ENCODE data around the gene NME9.

DNA sequence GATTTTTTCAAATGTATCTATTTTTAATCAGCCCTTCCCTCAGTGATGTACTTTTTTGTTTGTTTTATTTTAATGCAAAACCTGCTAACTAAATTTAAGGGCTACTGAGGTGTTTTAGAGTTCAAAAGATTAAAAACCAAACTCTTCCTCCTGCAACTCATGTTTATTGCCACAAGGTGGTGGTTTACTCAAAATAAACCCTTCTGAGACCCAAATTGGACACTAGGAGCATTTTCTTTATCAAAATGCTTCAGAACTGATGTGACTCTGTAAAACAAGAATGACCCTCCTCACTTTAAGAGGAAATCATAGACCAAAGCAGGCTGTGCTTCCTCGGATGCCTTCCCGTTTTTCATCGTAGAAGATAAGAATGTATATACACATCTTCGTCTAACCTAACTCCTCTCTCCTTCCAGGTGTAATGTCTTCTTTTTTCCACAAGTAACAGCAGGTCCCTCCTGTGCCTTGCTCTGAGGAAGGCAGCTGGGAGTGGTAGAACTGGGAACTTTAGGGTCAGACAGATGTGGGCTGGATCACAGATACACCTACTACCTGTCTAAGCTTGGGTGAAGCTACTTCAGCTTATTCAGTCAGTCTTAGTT is 2.9 kb upstream of the NME9 start:
- TF ChIP-seq, protein P1, sequence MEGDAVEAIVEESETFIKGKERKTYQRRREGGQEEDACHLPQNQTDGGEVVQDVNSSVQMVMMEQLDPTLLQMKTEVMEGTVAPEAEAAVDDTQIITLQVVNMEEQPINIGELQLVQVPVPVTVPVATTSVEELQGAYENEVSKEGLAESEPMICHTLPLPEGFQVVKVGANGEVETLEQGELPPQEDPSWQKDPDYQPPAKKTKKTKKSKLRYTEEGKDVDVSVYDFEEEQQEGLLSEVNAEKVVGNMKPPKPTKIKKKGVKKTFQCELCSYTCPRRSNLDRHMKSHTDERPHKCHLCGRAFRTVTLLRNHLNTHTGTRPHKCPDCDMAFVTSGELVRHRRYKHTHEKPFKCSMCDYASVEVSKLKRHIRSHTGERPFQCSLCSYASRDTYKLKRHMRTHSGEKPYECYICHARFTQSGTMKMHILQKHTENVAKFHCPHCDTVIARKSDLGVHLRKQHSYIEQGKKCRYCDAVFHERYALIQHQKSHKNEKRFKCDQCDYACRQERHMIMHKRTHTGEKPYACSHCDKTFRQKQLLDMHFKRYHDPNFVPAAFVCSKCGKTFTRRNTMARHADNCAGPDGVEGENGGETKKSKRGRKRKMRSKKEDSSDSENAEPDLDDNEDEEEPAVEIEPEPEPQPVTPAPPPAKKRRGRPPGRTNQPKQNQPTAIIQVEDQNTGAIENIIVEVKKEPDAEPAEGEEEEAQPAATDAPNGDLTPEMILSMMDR (conservative IDR thresholded peaks at IDR 0.05; ENCODE audit: low read depth, low read length), result peak; percentile 73
- TF ChIP-seq RAD21 (IDR thresholded peaks at IDR 0.05; ENCODE audit: low read length) (peak; percentile 66), RFX5 (IDR thresholded peaks at IDR 0.05; ENCODE audit: low read depth, low read length) (no peak), FOS (IDR thresholded peaks at IDR 0.05; ENCODE audit: low read depth, low read length) (no peak), POLR2A (IDR thresholded peaks at IDR 0.05; ENCODE audit: low read depth, low read length) (no peak)

Measured in IMR-90 (cell line).